GM23338 (cell line): Measurements from ENCODE around the gene R3HDM1. TPM values are rescaled to one million over a fixed set of nuclear protein-coding genes. Genes with fewer than 3 reads are reported as not detected.

Source experiments
- CREB1 ChIP-seq: fragments of 250-450 bp; sonication (Bioruptor Pico); IDR thresholded peaks from 2 replicates; pipeline ENCODE4 v1.5.0; 2020; ENCODE audit warnings: low read depth, mild to moderate bottlenecking, moderate library complexity
- CTCF ChIP-seq, 2 experiments: fragments of 200-600 bp in 1 of 2; sonication (generic) in 1 of 2; conservative IDR thresholded peaks; 2 replicates each; pipeline versions ENCODE4 v1.5.1 to v1.6.1; 2016 to 2017; ENCODE audit warnings: antibody characterized with exemption in 2 of 2, low read depth in 2 of 2, mild to moderate bottlenecking in 2 of 2, moderate library complexity in 1 of 2
- EZH2phosphoT487 ChIP-seq: fragments of 200-600 bp; sonication (generic); IDR thresholded peaks from one replicate; pipeline ENCODE4 v1.8.1; 2018; ENCODE audit warnings: antibody characterized with exemption; ENCODE audit not compliant: unreplicated experiment
- JUNB ChIP-seq: IDR thresholded peaks from one replicate; pipeline ENCODE4 v1.6.1; 2016; ENCODE audit warnings: antibody characterized with exemption; ENCODE audit not compliant: unreplicated experiment
- NANOG ChIP-seq: IDR thresholded peaks from 2 replicates; pipeline ENCODE4 v1.6.1; 2016; ENCODE audit warnings: antibody characterized with exemption, borderline replicate concordance
- STAT1 ChIP-seq: IDR thresholded peaks from one replicate; pipeline ENCODE4 v1.6.1; 2016; ENCODE audit warnings: antibody characterized with exemption; ENCODE audit not compliant: unreplicated experiment
- ZNF114 ChIP-seq: fragments of 250-450 bp; sonication (Bioruptor Pico); IDR thresholded peaks from 2 replicates; pipeline ENCODE4 v1.5.0; 2020; ENCODE audit warnings: mild to moderate bottlenecking, moderate library complexity
- polyA plus RNA-seq: library from polyadenylated mRNA; unstranded; fragments of >200 nt; fragmentation: Nextera tagmentation; extraction: Ambion mirVana; gene quantifications from 2 replicates; pipeline ENCODE4 v1.2.1, GENCODE V29; 2016
- total RNA-seq: library from RNA; depleted of rRNA; stranded (reverse); fragments of >200 nt; shearing (Covaris generic); gene quantifications from 2 replicates; pipeline ENCODE4 v1.2.3, GENCODE V29; 2014
- TF ChIP-seq, protein P1 (sequence below): fragments of 250-450 bp; sonication (Bioruptor Pico); IDR thresholded peaks from 2 replicates; pipeline ENCODE4 v1.5.0; 2020; ENCODE audit warnings: mild to moderate bottlenecking, moderate library complexity
- TF ChIP-seq, protein P2 (sequence below): IDR thresholded peaks from 2 replicates; pipeline ENCODE4 v1.6.1; 2016; ENCODE audit warnings: antibody characterized with exemption

The R3HDM1 gene
- total and polyA plus RNA-seq, 2 experiments from 2014 or later: 63.1 to 88.8 TPM

DNA sequence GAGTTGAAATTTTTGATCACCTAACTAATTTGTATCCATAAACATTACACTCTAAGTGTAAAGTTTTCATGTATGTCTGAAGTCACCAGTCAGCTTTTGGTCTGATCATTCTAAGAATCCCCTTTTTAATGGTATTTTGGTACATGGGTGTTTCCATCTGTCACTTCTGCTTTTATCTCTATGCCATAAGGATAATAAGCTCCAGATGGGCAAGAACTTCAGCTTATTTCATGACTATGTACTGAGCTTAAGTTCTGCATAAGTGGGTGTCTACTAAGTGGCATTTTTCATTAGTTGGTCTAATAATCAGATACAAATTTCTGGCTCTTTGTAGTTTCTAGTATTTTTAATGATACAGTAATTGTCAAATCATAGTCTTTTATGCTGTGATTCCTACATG is 230.7 kb downstream of the R3HDM1 start (continued):
- TF ChIP-seq, protein P1, sequence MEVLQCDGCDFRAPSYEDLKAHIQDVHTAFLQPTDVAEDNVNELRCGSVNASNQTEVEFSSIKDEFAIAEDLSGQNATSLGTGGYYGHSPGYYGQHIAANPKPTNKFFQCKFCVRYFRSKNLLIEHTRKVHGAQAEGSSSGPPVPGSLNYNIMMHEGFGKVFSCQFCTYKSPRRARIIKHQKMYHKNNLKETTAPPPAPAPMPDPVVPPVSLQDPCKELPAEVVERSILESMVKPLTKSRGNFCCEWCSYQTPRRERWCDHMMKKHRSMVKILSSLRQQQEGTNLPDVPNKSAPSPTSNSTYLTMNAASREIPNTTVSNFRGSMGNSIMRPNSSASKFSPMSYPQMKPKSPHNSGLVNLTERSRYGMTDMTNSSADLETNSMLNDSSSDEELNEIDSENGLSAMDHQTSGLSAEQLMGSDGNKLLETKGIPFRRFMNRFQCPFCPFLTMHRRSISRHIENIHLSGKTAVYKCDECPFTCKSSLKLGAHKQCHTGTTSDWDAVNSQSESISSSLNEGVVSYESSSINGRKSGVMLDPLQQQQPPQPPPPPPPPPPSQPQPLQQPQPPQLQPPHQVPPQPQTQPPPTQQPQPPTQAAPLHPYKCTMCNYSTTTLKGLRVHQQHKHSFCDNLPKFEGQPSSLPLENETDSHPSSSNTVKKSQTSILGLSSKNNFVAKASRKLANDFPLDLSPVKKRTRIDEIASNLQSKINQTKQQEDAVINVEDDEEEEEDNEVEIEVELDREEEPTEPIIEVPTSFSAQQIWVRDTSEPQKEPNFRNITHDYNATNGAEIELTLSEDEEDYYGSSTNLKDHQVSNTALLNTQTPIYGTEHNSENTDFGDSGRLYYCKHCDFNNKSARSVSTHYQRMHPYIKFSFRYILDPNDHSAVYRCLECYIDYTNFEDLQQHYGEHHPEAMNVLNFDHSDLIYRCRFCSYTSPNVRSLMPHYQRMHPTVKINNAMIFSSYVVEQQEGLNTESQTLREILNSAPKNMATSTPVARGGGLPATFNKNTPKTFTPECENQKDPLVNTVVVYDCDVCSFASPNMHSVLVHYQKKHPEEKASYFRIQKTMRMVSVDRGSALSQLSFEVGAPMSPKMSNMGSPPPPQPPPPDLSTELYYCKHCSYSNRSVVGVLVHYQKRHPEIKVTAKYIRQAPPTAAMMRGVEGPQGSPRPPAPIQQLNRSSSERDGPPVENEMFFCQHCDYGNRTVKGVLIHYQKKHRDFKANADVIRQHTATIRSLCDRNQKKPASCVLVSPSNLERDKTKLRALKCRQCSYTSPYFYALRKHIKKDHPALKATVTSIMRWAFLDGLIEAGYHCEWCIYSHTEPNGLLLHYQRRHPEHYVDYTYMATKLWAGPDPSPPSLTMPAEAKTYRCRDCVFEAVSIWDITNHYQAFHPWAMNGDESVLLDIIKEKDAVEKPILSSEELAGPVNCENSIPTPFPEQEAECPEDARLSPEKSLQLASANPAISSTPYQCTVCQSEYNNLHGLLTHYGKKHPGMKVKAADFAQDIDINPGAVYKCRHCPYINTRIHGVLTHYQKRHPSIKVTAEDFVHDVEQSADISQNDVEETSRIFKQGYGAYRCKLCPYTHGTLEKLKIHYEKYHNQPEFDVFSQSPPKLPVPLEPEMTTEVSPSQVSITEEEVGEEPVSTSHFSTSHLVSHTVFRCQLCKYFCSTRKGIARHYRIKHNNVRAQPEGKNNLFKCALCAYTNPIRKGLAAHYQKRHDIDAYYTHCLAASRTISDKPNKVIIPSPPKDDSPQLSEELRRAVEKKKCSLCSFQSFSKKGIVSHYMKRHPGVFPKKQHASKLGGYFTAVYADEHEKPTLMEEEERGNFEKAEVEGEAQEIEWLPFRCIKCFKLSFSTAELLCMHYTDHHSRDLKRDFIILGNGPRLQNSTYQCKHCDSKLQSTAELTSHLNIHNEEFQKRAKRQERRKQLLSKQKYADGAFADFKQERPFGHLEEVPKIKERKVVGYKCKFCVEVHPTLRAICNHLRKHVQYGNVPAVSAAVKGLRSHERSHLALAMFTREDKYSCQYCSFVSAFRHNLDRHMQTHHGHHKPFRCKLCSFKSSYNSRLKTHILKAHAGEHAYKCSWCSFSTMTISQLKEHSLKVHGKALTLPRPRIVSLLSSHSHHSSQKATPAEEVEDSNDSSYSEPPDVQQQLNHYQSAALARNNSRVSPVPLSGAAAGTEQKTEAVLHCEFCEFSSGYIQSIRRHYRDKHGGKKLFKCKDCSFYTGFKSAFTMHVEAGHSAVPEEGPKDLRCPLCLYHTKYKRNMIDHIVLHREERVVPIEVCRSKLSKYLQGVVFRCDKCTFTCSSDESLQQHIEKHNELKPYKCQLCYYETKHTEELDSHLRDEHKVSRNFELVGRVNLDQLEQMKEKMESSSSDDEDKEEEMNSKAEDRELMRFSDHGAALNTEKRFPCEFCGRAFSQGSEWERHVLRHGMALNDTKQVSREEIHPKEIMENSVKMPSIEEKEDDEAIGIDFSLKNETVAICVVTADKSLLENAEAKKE (CRISPR knock-in tag): no peak
- TF ChIP-seq, protein P2, sequence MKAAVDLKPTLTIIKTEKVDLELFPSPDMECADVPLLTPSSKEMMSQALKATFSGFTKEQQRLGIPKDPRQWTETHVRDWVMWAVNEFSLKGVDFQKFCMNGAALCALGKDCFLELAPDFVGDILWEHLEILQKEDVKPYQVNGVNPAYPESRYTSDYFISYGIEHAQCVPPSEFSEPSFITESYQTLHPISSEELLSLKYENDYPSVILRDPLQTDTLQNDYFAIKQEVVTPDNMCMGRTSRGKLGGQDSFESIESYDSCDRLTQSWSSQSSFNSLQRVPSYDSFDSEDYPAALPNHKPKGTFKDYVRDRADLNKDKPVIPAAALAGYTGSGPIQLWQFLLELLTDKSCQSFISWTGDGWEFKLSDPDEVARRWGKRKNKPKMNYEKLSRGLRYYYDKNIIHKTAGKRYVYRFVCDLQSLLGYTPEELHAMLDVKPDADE: no peak
- TF ChIP-seq CREB1 (CRISPR knock-in tag) (no peak), ZNF114 (CRISPR knock-in tag) (no peak), JUNB (no peak), EZH2phosphoT487 (no peak), STAT1 (no peak), NANOG (no peak), CTCF (conservative IDR thresholded peaks at IDR 0.05; ENCODE audit: low read depth in 2 of 2) (no peak)
